GM12891 (cell line): ENCODE data around the gene SECTM1.
"Not testable (repeated sequence)": the region's sequence is repeated elsewhere in the genome, so short reads cannot be mapped to it uniquely, and the experiment has no call there.

Source experiments
- POLR2A ChIP-seq: IDR thresholded peaks from 2 replicates; pipeline ENCODE4 v1.6.1; 2011; ENCODE audit warnings: low read depth, low read length, control low read depth
- POLR2AphosphoS5 ChIP-seq: IDR thresholded peaks from 2 replicates; pipeline ENCODE4 v1.6.1; 2011; ENCODE audit warnings: low read depth, low read length, control low read depth
- TAF1 ChIP-seq: IDR thresholded peaks from 2 replicates; pipeline ENCODE4 v1.6.1; 2011; ENCODE audit warnings: low read depth, low read length, control low read depth

GRCh38 chr17:82382220-82382932 is 48.8 kb upstream of the SECTM1 start:
- not testable (repeated sequence) for TF ChIP-seq POLR2A, TAF1, POLR2AphosphoS5
